ENCODE data around the gene TRIM28.

Gene TRIM28

GRCh38 chr19:58581227-58582141, 37.6 kb downstream of the TRIM28 start:
- DNase-seq: no peak

- no peak for DNase-seq
These were observed 39.1 kb downstream of the TRIM28 start for GRCh38 chr19:58582985-58583384.

- no peak for DNase-seq
These were observed 40.9 kb downstream of the TRIM28 start for GRCh38 chr19:58584498-58585441.

GRCh38 chr19:58585442-58586132, 41.7 kb downstream of the TRIM28 start:
- no peak for DNase-seq

GRCh38 chr19:58586133-58586765, 42.4 kb downstream of the TRIM28 start:
- no peak for DNase-seq

Data from kidney glomerular epithelial cell (primary cell).